GM23338 (cell line): ENCODE measurements around the gene PRAC2. TPM values are rescaled to one million over a fixed set of nuclear protein-coding genes. Genes with fewer than 3 reads are reported as not detected.

Experiments used
- ATAC-seq: fragments of 200-7000 bp; cut with Tn5 transposase; 3 replicates; pipeline ENCODE4 v1.9.1; 2020
- DNase-seq: peaks from one replicate; pipeline ENCODE4 v3.0.0-alpha.2; 2015; ENCODE audit warnings: low spot score
- H2AFZ ChIP-seq: fragments of 200-600 bp; sonication (generic); 2 replicates; pipeline ENCODE4 v1.8.0; 2016; ENCODE audit warnings: antibody characterized with exemption, mild to moderate bottlenecking, moderate library complexity
- H3F3A ChIP-seq: fragments of 200-600 bp; sonication (generic); replicated peaks from 2 replicates; pipeline ENCODE4 v1.8.0; 2017; ENCODE audit warnings: antibody characterized with exemption, mixed run types, low read depth
- H3K27ac ChIP-seq: fragments of 200-600 bp; sonication (generic); 2 replicates; pipeline ENCODE4 v1.6.1; 2016; ENCODE audit warnings: low read depth
- H3K27me3 ChIP-seq: fragments of 200-600 bp; sonication (generic); 2 replicates; pipeline ENCODE4 v1.8.0; 2016; ENCODE audit warnings: mild to moderate bottlenecking, mixed run types, moderate library complexity; ENCODE audit not compliant: insufficient read depth
- H3K36me3 ChIP-seq: fragments of 200-600 bp; sonication (generic); 2 replicates; pipeline ENCODE4 v1.8.0; 2016; ENCODE audit warnings: mild to moderate bottlenecking; ENCODE audit not compliant: insufficient read depth
- H3K4me1 ChIP-seq: fragments of 200-600 bp; sonication (generic); 2 replicates; pipeline ENCODE4 v1.8.0; 2016; ENCODE audit warnings: mild to moderate bottlenecking, moderate library complexity; ENCODE audit not compliant: insufficient read depth
- H3K4me2 ChIP-seq: fragments of 200-600 bp; sonication (generic); 2 replicates; pipeline ENCODE4 v1.7.1; 2017; ENCODE audit warnings: mixed run types
- H3K4me3 ChIP-seq: fragments of 200-600 bp; sonication (generic); 2 replicates; pipeline ENCODE4 v1.6.1; 2016; ENCODE audit warnings: mixed run types
- H3K79me2 ChIP-seq: fragments of 200-600 bp; sonication (generic); replicated peaks from 2 replicates; pipeline ENCODE4 v1.8.0; 2017; ENCODE audit warnings: mild to moderate bottlenecking; ENCODE audit not compliant: insufficient read depth
- H3K9me2 ChIP-seq: fragments of 200-600 bp; sonication (generic); 2 replicates; pipeline ENCODE4 v1.8.0; 2017; ENCODE audit not compliant: insufficient read depth
- H4K20me1 ChIP-seq: fragments of 200-600 bp; sonication (generic); replicated peaks from 2 replicates; pipeline ENCODE4 v1.8.0; 2017; ENCODE audit warnings: mild to moderate bottlenecking; ENCODE audit not compliant: insufficient read depth
- H3K27ac Mint-ChIP-seq: 2 replicates; pipeline ENCODE4 v1.8.0; 2020; ENCODE audit warnings: inconsistent platforms, mild to moderate bottlenecking, moderate library complexity, mixed read lengths
- H3K27me3 Mint-ChIP-seq: 3 replicates; pipeline ENCODE4 v1.8.0; 2022; ENCODE audit warnings: low read depth, mild to moderate bottlenecking, moderate library complexity, mixed read lengths, inconsistent platforms; ENCODE audit not compliant: insufficient read depth, poor library complexity
- H3K36me3 Mint-ChIP-seq: 3 replicates; pipeline ENCODE4 v1.8.0; 2021; ENCODE audit warnings: low read depth, mild to moderate bottlenecking, inconsistent platforms, moderate library complexity, mixed read lengths
- H3K4me1 Mint-ChIP-seq: 3 replicates; pipeline ENCODE4 v1.8.0; 2020; ENCODE audit warnings: mild to moderate bottlenecking, inconsistent platforms, mixed read lengths
- H3K4me3 Mint-ChIP-seq: 3 replicates; pipeline ENCODE4 v1.8.0; 2021; ENCODE audit warnings: moderate library complexity, mild to moderate bottlenecking, inconsistent platforms, mixed read lengths
- H3K9me3 Mint-ChIP-seq: 3 replicates; pipeline ENCODE4 v1.8.0; 2020; ENCODE audit warnings: moderate library complexity, mild to moderate bottlenecking, inconsistent platforms, mixed read lengths
- EZH2 ChIP-seq: fragments of 200-600 bp; sonication (generic); IDR thresholded peaks from one replicate; pipeline ENCODE4 v1.8.0; 2017; ENCODE audit warnings: antibody characterized with exemption, mild to moderate bottlenecking, low read depth; ENCODE audit not compliant: unreplicated experiment
- ZNF114 ChIP-seq: fragments of 250-450 bp; sonication (Bioruptor Pico); IDR thresholded peaks from 2 replicates; pipeline ENCODE4 v1.5.0; 2020; ENCODE audit warnings: mild to moderate bottlenecking, moderate library complexity
- ZNF462 ChIP-seq: fragments of 250-450 bp; sonication (Bioruptor Pico); IDR thresholded peaks from 2 replicates; pipeline ENCODE4 v1.5.0; 2020; ENCODE audit warnings: mild to moderate bottlenecking, moderate library complexity
- polyA plus RNA-seq: library from polyadenylated mRNA; unstranded; fragments of >200 nt; fragmentation: Nextera tagmentation; extraction: Ambion mirVana; gene quantifications from 2 replicates; pipeline ENCODE4 v1.2.1, GENCODE V29; 2016
- total RNA-seq: library from RNA; depleted of rRNA; stranded (reverse); fragments of >200 nt; shearing (Covaris generic); gene quantifications from 2 replicates; pipeline ENCODE4 v1.2.3, GENCODE V29; 2014
- TF ChIP-seq, protein P1 (sequence below): IDR thresholded peaks from one replicate; pipeline ENCODE4 v1.6.1; 2018; ENCODE audit warnings: antibody characterized with exemption; ENCODE audit not compliant: unreplicated experiment

Gene PRAC2
- total and polyA plus RNA-seq, 2 experiments from 2014 or later = not detected

- peaks cover 100% of the 10 kb centered on the region for H3K27me3 ChIP-seq
- Mint-ChIP-seq H3K9me3 (peaks cover 8% of the 10 kb centered on the region; the same call in 2 of the 3 replicates), H3K36me3 (no peaks in the 10 kb centered on the region; the same call in 2 of the 3 replicates), H3K4me1 (peaks cover 15% of the 10 kb centered on the region), H3K27me3 (peaks cover 100% of the 10 kb centered on the region), H3K4me3 (no peak overlapping the region), H3K27ac (no peak overlapping the region)
- ATAC-seq (no peak), DNase-seq (no peak)
- H3K79me2 ChIP-seq = no peaks in the 10 kb centered on the region
- no peaks in the 10 kb centered on the region for H3K9me2 ChIP-seq
- no peak overlapping the region for H3K4me3 ChIP-seq
- H4K20me1 ChIP-seq = peaks cover 68% of the 10 kb centered on the region
- no peaks in the 10 kb centered on the region for H3K36me3 ChIP-seq
- peaks cover 22% of the 10 kb centered on the region for H3F3A ChIP-seq
- H2AFZ ChIP-seq = no peak overlapping the region
- H3K4me2 ChIP-seq = no peak overlapping the region
- no peak overlapping the region for H3K27ac ChIP-seq
- H3K4me1 ChIP-seq = peaks cover 24% of the 10 kb centered on the region; the same call in 1 of the 2 replicates
- TF ChIP-seq, protein P1, sequence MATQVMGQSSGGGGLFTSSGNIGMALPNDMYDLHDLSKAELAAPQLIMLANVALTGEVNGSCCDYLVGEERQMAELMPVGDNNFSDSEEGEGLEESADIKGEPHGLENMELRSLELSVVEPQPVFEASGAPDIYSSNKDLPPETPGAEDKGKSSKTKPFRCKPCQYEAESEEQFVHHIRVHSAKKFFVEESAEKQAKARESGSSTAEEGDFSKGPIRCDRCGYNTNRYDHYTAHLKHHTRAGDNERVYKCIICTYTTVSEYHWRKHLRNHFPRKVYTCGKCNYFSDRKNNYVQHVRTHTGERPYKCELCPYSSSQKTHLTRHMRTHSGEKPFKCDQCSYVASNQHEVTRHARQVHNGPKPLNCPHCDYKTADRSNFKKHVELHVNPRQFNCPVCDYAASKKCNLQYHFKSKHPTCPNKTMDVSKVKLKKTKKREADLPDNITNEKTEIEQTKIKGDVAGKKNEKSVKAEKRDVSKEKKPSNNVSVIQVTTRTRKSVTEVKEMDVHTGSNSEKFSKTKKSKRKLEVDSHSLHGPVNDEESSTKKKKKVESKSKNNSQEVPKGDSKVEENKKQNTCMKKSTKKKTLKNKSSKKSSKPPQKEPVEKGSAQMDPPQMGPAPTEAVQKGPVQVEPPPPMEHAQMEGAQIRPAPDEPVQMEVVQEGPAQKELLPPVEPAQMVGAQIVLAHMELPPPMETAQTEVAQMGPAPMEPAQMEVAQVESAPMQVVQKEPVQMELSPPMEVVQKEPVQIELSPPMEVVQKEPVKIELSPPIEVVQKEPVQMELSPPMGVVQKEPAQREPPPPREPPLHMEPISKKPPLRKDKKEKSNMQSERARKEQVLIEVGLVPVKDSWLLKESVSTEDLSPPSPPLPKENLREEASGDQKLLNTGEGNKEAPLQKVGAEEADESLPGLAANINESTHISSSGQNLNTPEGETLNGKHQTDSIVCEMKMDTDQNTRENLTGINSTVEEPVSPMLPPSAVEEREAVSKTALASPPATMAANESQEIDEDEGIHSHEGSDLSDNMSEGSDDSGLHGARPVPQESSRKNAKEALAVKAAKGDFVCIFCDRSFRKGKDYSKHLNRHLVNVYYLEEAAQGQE = no peak
- peak; percentile 52 for TF ChIP-seq EZH2
Measured at GRCh38 chr17:48737330-48738043, 14.5 kb downstream of the PRAC2 start.

DNA sequence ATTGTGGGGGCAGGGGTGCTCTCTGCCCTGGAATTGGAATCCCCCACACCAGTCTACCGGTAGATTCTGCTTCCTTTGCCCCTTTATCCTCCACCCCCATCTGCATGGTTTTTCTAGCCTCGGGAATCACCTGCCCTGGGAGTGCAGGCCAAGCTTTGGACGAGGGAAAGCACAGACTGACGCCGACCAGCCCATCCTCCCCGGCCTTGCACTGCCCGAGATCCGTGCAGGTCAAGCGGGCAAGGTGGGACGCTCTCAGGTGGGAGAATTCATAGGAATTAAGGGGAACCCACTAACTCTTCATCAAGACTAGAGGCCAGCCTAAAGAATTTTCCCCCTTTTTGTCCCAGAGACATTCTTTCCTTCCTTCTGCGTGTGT, 15.4 kb downstream of the PRAC2 start:
- peak overlapping the region; percentile 43; the same call in 1 of the 2 replicates for H3K4me2 ChIP-seq
- H2AFZ ChIP-seq = no peak overlapping the region
- TF ChIP-seq EZH2 (no peak), ZNF462 (CRISPR knock-in tag) (no peak), ZNF114 (CRISPR knock-in tag) (no peak)
- Mint-ChIP-seq H3K27ac (no peak overlapping the region), H3K4me1 (peaks cover 10% of the 10 kb centered on the region), H3K36me3 (no peaks in the 10 kb centered on the region; the same call in 2 of the 3 replicates), H3K27me3 (peaks cover 100% of the 10 kb centered on the region), H3K9me3 (peaks cover 7% of the 10 kb centered on the region; the same call in 2 of the 3 replicates), H3K4me3 (no peak overlapping the region)
- H4K20me1 ChIP-seq = peaks cover 61% of the 10 kb centered on the region
- no peaks in the 10 kb centered on the region for H3K79me2 ChIP-seq
- no peak overlapping the region for H3K27ac ChIP-seq
- no peak for DNase-seq
- peaks cover 13% of the 10 kb centered on the region for H3F3A ChIP-seq
- H3K4me1 ChIP-seq = peaks cover 15% of the 10 kb centered on the region; the same call in 1 of the 2 replicates
- H3K27me3 ChIP-seq = peaks cover 100% of the 10 kb centered on the region
- H3K36me3 ChIP-seq = no peaks in the 10 kb centered on the region
- ATAC-seq = peak; percentile 44
- no peaks in the 10 kb centered on the region for H3K9me2 ChIP-seq
- H3K4me3 ChIP-seq = no peak overlapping the region
